ELR (cell line): ENCODE measurements around the gene GDF11.
A peak's percentile ranks its signal among the peaks of the same experiment; 100 is the strongest.
"Not testable (repeated sequence)": the region's sequence is repeated elsewhere in the genome, so short reads cannot be mapped to it uniquely, and the experiment has no call there.

ENCODE experiments used
- DNase-seq: peaks from one replicate; pipeline ENCODE4 v3.0.0-alpha.2; 2015; ENCODE audit warnings: low read depth

The GDF11 gene

DNA sequence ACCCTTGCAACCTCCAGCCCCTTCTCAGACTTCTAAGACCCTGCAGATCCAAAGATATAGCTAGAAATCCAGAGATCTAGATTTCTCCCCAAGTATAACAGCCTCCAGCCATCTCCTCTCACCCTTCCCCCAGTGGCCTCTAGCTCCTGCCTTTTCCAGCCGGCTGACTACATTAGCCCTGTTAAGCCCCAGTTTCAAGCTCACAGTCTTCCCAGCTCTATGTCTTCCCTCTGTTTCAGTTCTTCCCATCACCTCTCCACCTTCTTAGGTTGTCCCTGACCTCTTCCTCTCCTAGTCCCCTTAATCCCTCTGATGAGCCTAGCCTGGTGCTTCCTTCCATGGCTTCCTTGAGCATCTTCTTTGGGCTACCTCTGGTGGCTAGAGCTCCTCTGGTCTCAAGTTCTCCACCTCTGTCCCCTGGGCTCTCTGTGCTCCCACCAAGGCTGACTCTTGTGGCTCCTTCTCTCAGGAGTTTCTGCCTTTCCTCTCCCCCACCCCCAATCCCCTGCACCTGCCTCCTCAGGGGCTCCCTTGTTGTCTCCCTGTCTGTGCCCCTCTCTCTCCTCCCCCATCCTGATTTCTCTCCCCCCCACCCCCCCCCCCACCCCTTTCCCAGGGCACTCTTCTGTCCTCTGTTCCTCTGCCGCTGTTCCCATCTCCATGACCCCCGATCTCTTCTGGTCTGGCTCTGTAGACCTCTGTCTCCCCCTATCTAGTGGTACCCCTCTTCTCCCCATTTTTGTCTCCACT, 816 bp upstream of the GDF11 start:
- no peak for DNase-seq

DNA sequence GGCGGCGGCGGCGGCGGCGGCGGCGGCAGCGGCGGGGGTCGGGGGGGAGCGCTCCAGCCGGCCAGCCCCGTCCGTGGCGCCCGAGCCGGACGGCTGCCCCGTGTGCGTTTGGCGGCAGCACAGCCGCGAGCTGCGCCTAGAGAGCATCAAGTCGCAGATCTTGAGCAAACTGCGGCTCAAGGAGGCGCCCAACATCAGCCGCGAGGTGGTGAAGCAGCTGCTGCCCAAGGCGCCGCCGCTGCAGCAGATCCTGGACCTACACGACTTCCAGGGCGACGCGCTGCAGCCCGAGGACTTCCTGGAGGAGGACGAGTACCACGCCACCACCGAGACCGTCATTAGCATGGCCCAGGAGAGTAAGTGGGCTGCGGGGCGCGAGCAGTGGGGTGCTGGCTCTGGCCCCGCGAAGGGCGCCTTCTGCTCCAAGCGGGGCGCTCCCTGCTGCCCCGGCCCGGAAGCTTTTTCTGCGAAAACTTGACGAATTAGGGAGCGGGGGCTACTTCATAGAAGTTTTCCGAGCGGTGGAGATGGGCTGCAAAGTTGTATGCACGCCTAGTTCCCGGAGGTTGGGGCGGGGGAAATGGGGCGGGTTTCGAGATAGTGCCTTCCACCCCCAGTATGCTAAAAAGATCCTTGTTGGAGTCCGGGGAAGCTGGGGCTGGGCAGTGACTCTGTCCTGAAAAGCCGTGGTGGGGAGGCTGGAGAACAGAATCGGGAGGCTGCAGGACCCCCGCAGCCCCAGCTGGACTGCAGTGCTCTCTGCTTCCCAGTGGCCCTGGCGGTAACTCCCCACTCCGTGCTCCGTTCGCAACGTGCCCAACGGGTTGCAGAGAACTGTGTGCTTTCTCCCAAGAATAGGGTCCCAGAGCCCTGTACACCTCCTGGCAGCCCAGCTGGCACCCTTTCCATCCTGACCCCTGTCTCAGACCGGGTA, 751 bp downstream of the GDF11 start:
- DNase-seq: peak; percentile 77

GRCh38 chr12:55744340-55745030, 1.6 kb downstream of the GDF11 start:
- DNase-seq: no peak

DNA sequence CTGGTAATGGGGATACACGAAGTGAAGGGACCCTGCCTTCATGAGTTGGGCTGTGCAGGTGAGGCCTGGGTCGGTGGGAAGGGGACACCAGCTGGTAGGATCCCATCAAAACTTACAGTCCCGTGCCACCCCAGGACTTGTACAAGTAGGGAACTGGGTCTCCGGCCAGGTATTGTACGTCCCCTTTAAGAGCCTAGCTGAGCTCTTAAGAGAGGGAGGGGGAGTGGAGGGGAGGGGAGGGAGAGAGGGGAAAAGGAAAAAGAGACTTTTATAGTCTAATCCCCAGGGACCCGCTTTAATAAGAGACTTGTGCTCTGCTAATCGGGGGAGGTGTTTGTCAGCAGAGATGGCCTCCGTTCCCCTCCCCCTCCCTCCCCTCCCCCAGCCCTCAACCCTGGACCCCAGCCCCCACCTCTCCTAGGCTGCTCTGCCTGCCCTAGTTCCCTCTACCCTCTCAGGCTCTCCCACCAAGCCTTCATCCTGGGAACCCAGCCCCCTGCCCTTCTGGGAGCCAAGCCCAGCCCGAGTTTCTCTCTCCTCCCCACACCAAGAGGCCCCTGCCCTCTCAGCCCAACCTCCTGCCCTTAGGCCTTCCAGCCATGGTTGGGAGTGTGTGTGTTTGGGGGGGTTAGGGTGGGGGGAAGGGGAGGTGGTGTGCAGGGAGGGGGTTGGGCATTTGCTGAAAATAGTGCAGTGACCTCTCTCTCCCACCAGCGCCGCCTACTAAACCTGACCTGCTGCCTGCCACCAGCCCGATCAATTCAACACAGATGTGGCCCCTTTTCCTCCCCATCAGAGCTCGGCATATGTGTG, 2.6 kb downstream of the GDF11 start:
- DNase-seq: no peak

- no peak for DNase-seq
These were observed 3.4 kb downstream of the GDF11 start for GRCh38 chr12:55746174-55746912.

DNA sequence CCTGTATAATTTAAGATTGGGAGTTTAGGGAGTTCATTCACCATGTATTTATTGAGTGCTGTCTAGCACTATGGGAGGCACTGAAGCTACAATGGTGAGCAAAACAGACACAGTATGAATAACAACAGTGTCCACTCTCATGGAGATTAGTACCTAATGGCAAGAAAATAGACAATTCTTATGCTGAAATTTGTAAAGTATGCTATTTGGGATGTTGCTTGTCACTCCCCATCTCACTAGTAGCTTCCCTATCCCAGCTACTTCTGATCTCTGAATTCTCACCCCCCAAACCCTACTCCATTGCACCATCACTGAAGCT, 4.0 kb downstream of the GDF11 start:
- DNase-seq: no peak

DNA sequence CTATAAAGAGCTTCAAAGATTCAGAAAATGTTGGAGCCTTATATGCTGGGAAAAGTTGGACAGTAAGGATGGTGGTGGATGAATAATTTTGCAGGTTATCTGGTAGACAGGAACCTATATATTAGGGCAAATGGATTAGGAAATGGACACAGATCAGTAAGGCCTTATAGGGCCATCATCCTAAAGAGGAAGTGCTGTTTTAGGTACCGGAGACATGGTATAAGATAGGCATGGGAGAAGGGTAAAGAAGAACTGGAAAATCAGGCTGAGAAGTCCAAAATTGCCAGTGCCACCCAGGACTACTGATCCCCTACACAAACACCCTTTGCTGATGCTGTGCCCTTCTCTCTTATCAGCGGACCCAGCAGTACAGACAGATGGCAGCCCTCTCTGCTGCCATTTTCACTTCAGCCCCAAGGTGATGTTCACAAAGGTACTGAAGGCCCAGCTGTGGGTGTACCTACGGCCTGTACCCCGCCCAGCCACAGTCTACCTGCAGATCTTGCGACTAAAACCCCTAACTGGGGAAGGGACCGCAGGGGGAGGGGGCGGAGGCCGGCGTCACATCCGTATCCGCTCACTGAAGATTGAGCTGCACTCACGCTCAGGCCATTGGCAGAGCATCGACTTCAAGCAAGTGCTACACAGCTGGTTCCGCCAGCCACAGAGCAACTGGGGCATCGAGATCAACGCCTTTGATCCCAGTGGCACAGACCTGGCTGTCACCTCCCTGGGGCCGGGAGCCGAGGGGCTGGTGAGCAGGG, 5.5 kb downstream of the GDF11 start:
- DNase-seq: no peak

DNA sequence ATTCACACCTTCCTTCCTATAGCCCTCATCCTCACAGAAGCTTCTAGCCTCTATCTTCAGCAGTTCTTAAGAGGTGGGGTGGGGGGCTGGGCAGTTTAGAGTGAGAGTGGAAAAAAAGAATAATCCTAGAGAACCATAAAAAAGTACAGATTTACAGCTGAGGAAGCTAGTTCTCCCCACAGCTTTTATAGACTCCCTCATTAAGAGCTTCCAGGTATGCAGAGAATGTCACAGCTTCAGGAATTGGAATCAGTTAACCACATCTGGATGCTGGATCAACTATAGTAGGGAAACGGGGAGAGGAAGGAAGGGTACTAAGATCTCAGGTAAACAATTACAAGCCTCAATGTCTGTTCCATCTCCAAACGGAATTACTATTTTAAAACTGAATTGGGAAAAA, 12.3 kb downstream of the GDF11 start:
- no peak for DNase-seq

GRCh38 chr12:55757701-55758100, 14.8 kb downstream of the GDF11 start:
- DNase-seq: no peak

DNA sequence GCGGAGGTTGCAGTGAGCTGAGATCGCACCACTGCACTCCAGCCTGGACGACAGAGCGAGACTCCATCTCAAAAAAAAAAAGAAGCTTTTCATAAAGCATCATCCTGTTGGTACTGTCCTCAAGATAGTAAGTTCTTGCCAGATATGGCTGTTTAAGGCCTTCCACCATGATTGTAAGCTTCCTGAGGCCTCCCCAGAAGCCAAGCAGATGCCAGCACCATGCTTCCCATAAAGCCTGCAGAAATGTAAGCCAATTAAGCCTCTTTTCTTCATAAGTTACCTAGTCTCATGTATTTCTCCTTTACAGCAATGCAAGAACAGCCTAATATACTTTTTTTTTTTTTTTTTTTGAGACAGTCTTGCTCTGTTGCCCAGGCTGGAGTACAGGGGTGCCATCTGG, 15.7 kb downstream of the GDF11 start:
- DNase-seq: not testable (repeated sequence)

GRCh38 chr12:55760663-55761062, 17.7 kb downstream of the GDF11 start:
- no peak for DNase-seq

DNA sequence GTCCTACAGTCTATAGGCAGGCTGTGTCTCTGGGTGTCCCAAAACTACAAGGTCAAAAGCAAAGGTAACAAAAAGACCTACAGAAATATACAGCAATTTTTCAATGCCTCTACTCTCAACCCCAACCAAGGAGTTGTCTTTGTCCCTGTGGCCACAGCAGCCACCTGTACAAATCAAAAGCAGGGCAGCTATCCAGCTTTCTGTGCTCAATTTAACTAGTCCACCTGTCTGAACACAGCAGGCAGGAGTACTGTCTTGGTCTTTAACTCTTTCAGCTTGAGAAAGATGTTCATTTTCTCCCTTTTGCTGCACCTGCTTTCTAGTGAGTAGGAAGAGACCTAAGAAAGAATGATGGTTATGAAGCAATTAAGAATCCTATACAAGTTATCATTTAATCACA, 19.7 kb downstream of the GDF11 start:
- DNase-seq: no peak

- no peak for DNase-seq
These were observed 22.9 kb downstream of the GDF11 start for GRCh38 chr12:55765736-55766290.

DNA sequence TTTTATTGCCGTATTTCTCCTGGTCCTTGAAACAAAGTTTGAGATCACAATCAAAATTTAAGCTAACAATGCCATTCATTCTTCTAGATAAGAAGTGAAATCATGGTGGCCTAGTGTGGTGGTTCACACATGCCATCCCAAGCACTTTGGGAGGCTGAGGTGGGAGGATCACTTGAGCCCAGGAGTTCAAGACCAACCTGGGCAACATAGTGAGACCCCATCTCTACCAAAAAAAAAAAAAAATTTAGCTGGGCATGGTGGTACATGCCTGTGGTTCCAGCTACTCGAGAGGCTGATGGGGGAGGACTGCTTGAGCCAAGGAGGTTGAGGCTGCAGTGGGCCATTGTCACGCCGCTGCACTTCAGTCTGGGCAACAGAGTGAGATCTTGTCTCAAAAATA, 24.2 kb downstream of the GDF11 start:
- no peak for DNase-seq

- no peak for DNase-seq
These were observed 28.8 kb downstream of the GDF11 start for GRCh38 chr12:55771736-55772135.

- DNase-seq: no peak
These were observed 34.9 kb downstream of the GDF11 start for GRCh38 chr12:55777856-55778255.

- DNase-seq: no peak
These were observed 37.8 kb downstream of the GDF11 start for GRCh38 chr12:55780685-55781084.

DNA sequence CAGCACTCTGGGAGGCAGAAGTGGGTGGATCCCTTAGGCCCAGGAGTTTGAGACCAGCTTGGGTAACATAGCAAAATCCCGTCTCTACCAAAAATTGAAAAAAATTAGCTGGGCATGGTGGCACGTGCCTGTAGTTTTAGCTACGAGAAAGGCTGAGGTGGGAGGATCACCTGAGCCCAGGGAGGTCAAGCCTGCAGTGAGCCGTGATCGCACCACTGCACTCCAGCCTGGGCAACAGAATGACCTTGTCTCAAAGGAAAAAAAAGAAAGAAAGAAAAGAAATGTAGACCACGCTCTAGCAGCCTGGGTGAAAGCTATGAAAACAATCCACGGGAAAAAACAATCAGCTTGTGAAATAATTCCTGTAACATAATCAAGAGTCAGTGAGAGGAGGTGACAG, 45.6 kb downstream of the GDF11 start:
- no peak for DNase-seq

DNA sequence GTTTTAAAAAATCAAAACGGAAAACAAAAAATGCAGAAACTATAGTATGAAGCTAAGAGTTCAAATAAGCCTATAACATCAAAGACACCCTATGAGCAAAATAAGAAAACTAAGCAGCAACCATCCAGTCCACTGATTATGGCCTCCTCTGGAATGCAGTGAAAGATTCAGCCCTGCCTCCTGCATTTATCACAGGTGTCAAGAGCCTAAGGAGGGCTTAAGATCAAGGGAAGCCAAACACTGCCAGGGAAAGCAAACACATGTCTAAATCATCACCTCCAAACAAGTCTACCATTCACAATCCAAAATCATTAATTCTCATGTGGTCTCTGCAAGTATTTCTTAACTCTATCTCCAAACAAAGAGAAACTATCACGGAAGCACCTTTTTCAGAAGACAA, 46.2 kb downstream of the GDF11 start:
- DNase-seq: no peak

DNA sequence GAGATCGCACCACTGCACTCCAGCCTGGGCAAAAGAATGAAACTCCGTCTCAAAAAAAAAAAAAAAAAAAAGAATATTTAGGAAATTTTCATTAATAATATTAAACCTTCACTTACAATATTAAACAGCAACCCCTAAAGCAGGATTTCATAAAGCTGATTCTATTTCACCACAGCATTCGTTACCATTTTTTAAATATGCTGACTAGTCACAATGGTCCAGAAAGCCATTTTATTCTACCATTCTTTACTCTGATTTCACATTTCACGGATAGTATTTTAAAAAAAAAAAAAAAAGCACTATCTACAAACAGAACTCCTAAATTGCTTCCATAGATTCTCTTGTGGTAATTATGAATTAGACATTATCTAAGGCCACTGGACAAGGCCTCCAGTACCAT, 47.0 kb downstream of the GDF11 start:
- no peak for DNase-seq
